LNCAP (cell line): Measurements from ENCODE around the gene ABHD17C.

Experiments
- TF ChIP-seq, protein P1 (sequence below): fragments of 450-650 bp; IDR thresholded peaks from 2 replicates; pipeline ENCODE4 v1.5.1; 2017; ENCODE audit warnings: mild to moderate bottlenecking

Gene ABHD17C

GRCh38 chr15:80798911-80799310 lies 103.8 kb downstream of the ABHD17C start:
- TF ChIP-seq, protein P1, sequence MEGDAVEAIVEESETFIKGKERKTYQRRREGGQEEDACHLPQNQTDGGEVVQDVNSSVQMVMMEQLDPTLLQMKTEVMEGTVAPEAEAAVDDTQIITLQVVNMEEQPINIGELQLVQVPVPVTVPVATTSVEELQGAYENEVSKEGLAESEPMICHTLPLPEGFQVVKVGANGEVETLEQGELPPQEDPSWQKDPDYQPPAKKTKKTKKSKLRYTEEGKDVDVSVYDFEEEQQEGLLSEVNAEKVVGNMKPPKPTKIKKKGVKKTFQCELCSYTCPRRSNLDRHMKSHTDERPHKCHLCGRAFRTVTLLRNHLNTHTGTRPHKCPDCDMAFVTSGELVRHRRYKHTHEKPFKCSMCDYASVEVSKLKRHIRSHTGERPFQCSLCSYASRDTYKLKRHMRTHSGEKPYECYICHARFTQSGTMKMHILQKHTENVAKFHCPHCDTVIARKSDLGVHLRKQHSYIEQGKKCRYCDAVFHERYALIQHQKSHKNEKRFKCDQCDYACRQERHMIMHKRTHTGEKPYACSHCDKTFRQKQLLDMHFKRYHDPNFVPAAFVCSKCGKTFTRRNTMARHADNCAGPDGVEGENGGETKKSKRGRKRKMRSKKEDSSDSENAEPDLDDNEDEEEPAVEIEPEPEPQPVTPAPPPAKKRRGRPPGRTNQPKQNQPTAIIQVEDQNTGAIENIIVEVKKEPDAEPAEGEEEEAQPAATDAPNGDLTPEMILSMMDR = no peak

GRCh38 chr15:80800067-80800466 lies 105.0 kb downstream of the ABHD17C start:
- TF ChIP-seq, protein P1 = no peak

- TF ChIP-seq, protein P1 = no peak
Observed at GRCh38 chr15:80801891-80802680, 107.0 kb downstream of the ABHD17C start.

GRCh38 chr15:80803580-80804525 lies 108.7 kb downstream of the ABHD17C start:
- TF ChIP-seq, protein P1 = no peak

GRCh38 chr15:80804970-80805495 lies 109.9 kb downstream of the ABHD17C start:
- TF ChIP-seq, protein P1 = no peak
